HL-60 (cell line): ENCODE data around the gene CST8.

Experiments
- DNase-seq, 2 experiments: peaks; one replicate each; pipeline ENCODE4 v3.0.0-alpha.2; 2010 to 2020; ENCODE audit warnings: low read depth in 1 of 2, low spot score in 1 of 2
- H3K27ac ChIP-seq: fragments of 250-450 bp; sonication (Bioruptor Pico); replicated peaks from 2 replicates; pipeline ENCODE4 v1.5.1; 2020; ENCODE audit warnings: mild to moderate bottlenecking, moderate library complexity
- H3K27me3 ChIP-seq: fragments of 250-450 bp; sonication (Bioruptor Pico); 2 replicates; pipeline ENCODE4 v1.5.1; 2021; ENCODE audit warnings: mild to moderate bottlenecking, moderate library complexity; ENCODE audit not compliant: insufficient read depth, poor library complexity, severe bottlenecking
- H3K4me3 ChIP-seq: replicated peaks from 2 replicates; pipeline ENCODE4 v1.5.1; 2011; ENCODE audit warnings: mild to moderate bottlenecking, control low read depth, low read length; ENCODE audit not compliant: insufficient read depth
- GABPA ChIP-seq: IDR thresholded peaks from 2 replicates; pipeline ENCODE4 v1.6.1; 2012; ENCODE audit warnings: low read depth
- POLR2AphosphoS5 ChIP-seq: IDR thresholded peaks from 2 replicates; pipeline ENCODE4 v1.6.1; 2012; ENCODE audit warnings: low read depth
- SPI1 ChIP-seq: IDR thresholded peaks from 2 replicates; pipeline ENCODE4 v1.6.1; 2012; ENCODE audit warnings: low read depth, mild to moderate bottlenecking, borderline replicate concordance
- TF ChIP-seq, protein P1 (sequence below): IDR thresholded peaks from one replicate; pipeline ENCODE4 v1.5.1; 2011; ENCODE audit warnings: low read length, control low read depth, inconsistent platforms; ENCODE audit not compliant: insufficient read depth
- TF ChIP-seq, protein P2 (sequence below): IDR thresholded peaks from 2 replicates; pipeline ENCODE4 v1.6.1; 2012; ENCODE audit warnings: low read depth; ENCODE audit not compliant: insufficient replicate concordance

Gene CST8

DNA sequence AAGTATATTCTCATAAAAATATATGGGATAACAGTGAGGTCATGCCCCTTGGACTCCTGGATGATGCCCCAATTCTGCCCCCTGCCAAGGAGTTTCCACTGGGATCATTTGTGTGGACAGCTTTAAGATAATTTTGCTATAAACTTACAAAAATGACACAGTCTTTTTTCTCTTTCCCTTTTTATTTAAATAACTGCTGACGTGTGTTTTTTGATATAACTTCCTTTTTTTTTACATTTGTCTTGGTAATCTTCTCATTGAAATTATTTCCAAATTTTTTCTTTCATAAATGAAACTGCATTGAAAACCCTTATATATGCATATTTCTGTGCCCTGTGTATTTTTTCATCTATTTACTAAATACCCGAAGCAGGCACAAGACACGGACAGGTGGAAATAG lies 46.1 kb downstream of the CST8 start:
- TF ChIP-seq SPI1 (no peak), GABPA (no peak), POLR2AphosphoS5 (no peak)
- TF ChIP-seq, protein P1, sequence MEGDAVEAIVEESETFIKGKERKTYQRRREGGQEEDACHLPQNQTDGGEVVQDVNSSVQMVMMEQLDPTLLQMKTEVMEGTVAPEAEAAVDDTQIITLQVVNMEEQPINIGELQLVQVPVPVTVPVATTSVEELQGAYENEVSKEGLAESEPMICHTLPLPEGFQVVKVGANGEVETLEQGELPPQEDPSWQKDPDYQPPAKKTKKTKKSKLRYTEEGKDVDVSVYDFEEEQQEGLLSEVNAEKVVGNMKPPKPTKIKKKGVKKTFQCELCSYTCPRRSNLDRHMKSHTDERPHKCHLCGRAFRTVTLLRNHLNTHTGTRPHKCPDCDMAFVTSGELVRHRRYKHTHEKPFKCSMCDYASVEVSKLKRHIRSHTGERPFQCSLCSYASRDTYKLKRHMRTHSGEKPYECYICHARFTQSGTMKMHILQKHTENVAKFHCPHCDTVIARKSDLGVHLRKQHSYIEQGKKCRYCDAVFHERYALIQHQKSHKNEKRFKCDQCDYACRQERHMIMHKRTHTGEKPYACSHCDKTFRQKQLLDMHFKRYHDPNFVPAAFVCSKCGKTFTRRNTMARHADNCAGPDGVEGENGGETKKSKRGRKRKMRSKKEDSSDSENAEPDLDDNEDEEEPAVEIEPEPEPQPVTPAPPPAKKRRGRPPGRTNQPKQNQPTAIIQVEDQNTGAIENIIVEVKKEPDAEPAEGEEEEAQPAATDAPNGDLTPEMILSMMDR, result no peak
- TF ChIP-seq, protein P2, sequence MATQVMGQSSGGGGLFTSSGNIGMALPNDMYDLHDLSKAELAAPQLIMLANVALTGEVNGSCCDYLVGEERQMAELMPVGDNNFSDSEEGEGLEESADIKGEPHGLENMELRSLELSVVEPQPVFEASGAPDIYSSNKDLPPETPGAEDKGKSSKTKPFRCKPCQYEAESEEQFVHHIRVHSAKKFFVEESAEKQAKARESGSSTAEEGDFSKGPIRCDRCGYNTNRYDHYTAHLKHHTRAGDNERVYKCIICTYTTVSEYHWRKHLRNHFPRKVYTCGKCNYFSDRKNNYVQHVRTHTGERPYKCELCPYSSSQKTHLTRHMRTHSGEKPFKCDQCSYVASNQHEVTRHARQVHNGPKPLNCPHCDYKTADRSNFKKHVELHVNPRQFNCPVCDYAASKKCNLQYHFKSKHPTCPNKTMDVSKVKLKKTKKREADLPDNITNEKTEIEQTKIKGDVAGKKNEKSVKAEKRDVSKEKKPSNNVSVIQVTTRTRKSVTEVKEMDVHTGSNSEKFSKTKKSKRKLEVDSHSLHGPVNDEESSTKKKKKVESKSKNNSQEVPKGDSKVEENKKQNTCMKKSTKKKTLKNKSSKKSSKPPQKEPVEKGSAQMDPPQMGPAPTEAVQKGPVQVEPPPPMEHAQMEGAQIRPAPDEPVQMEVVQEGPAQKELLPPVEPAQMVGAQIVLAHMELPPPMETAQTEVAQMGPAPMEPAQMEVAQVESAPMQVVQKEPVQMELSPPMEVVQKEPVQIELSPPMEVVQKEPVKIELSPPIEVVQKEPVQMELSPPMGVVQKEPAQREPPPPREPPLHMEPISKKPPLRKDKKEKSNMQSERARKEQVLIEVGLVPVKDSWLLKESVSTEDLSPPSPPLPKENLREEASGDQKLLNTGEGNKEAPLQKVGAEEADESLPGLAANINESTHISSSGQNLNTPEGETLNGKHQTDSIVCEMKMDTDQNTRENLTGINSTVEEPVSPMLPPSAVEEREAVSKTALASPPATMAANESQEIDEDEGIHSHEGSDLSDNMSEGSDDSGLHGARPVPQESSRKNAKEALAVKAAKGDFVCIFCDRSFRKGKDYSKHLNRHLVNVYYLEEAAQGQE, result no peak
- DNase-seq, result no peak
- H3K27ac ChIP-seq, result no peak overlapping the region
- H3K27me3 ChIP-seq, result no peaks in the 10 kb centered on the region
- no peak overlapping the region for H3K4me3 ChIP-seq

DNA sequence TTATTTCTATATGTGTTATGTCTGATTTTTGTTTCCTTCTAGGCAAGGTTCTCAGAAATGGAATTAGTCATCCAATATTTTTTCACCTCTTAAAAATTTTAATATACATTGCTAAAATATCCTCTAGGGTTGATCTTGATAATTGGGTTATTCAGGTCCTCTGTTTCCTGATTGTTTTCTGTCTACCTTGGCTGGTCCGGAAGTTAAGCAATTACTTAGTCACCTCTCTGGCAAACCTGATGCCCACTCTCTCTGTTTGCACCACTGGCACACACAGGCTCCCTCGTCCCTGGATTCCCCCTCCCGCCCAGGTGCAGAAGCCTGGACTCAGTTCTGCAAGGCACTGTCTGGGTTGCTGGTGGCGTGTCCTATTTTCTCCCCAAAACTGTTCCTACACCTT lies 49.7 kb downstream of the CST8 start:
- no peak overlapping the region for H3K27ac ChIP-seq

DNA sequence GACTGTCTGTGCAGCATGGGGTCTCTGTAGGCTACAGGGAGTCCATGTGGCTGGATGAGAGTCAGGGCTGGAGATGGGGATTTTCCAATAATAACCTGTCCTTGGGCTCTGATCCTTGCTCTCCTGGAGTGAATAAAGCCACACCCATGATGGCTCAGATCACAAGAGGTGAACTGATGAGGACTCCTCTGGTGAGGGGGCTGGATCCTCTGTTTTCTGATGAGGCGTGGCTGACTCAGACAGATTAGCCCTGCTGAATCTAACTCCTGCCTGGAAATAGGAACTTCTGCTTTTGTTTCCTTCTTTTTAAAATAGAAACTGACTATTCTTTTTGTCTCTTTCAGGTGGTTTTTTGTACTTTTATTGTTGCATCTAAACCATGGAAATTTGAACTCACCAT lies 50.4 kb downstream of the CST8 start:
- H3K27me3 ChIP-seq, result no peaks in the 10 kb centered on the region
- H3K27ac ChIP-seq, result no peak overlapping the region
- TF ChIP-seq, protein P2, result no peak
- TF ChIP-seq GABPA, result no peak
- no peak for TF ChIP-seq SPI1
- TF ChIP-seq, protein P1, result no peak
- no peak for TF ChIP-seq POLR2AphosphoS5
- H3K4me3 ChIP-seq, result no peak overlapping the region
- no peak for DNase-seq

More for the DNA sequence above, 49.7 kb downstream of the CST8 start:
- TF ChIP-seq POLR2AphosphoS5 (no peak), SPI1 (no peak), GABPA (no peak)
- TF ChIP-seq, protein P2, result no peak
- TF ChIP-seq, protein P1, result no peak
- H3K27me3 ChIP-seq, result no peaks in the 10 kb centered on the region
- no peak for DNase-seq
- no peak overlapping the region for H3K4me3 ChIP-seq
